Epithelial cell of proximal tubule (primary cell): ENCODE results near the gene ASB16. TPM values are rescaled to one million over a fixed set of nuclear protein-coding genes. Genes with fewer than 3 reads are reported as not detected.
"Not testable (repeated sequence)": the region's sequence is repeated elsewhere in the genome, so short reads cannot be mapped to it uniquely, and the experiment has no call there.

Experiments
- DNase-seq: peaks from one replicate; pipeline ENCODE4 v3.0.0-alpha.2; 2011; ENCODE audit warnings: low read depth
- H3K4me3 ChIP-seq: 2 replicates; pipeline ENCODE4 v1.5.1; 2011; ENCODE audit warnings: low read depth, mild to moderate bottlenecking, low read length
- total RNA-seq: library from RNA; depleted of rRNA; stranded (reverse); fragments of >200 nt; gene quantifications from 2 replicates; pipeline ENCODE4 v1.2.3, GENCODE V29; 2015
- TF ChIP-seq, protein P1 (sequence below): conservative IDR thresholded peaks from 2 replicates; pipeline ENCODE4 v1.5.1; 2012; ENCODE audit warnings: low read depth, mild to moderate bottlenecking, low read length

ASB16 gene
- total RNA-seq, 1 donor from 2014 or later: not detected

DNA sequence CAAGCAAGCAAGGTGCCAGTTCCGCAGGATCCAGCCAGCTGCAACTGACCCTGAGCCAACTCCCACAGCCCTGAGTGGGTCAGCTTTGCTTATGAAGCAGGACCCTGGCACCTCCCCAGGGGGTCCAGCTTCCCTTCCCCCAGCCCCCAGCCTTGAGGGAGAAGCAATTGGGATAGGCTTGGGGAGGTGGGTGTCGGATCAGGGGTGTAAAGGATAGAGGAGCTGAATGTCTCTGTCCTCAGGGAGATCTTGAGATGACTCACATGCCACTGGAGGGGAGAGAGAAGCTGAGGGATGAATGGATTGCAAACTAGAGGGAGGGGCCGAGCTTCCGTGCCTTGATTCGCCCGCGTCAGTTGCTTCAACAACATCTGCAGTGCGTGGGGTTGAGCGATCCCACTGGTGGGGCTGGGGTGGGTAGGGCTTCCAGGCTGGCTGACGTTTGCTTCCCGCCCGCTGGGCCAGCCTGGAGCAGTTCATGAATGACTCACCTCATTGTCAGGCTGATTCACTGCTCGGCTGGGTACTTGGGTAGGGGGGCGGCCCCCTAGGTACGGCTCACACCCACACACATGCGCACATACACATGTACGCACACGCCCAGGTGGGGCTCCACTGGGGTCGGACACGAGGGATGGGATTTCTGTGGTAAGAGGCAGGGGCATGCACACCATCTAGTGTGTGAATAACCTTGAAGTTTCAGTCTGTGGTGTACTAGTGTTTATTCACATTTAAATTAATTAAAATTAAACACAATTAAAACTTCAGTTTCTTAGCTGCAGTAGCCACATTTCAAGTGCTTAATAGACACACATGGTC, 32.4 kb upstream of the ASB16 start:
- H3K4me3 ChIP-seq: peak overlapping the region; percentile 38
- peak; percentile 90 for DNase-seq
- TF ChIP-seq, protein P1, sequence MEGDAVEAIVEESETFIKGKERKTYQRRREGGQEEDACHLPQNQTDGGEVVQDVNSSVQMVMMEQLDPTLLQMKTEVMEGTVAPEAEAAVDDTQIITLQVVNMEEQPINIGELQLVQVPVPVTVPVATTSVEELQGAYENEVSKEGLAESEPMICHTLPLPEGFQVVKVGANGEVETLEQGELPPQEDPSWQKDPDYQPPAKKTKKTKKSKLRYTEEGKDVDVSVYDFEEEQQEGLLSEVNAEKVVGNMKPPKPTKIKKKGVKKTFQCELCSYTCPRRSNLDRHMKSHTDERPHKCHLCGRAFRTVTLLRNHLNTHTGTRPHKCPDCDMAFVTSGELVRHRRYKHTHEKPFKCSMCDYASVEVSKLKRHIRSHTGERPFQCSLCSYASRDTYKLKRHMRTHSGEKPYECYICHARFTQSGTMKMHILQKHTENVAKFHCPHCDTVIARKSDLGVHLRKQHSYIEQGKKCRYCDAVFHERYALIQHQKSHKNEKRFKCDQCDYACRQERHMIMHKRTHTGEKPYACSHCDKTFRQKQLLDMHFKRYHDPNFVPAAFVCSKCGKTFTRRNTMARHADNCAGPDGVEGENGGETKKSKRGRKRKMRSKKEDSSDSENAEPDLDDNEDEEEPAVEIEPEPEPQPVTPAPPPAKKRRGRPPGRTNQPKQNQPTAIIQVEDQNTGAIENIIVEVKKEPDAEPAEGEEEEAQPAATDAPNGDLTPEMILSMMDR: no peak

DNA sequence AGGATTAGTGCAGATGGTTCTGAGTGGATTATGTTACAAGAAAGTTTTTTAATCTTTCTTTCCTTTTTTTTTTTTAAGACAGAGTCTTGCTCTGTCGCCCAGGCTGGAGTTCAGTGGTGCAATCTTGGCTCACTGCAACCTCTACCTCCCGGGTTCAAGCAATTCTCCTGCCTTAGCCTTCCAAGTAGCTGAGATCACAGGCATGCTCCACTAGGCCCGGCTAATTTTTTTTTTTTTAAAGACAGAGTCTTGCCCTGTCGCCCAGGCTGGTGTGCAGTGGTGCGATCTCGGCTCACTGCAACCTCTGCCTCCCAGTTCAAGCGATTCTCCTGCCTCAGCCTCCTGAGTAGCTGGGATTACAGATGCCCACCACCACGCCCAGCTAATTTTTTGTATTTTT, 26.6 kb upstream of the ASB16 start:
- not testable (repeated sequence) for H3K4me3 ChIP-seq
- DNase-seq: peak; percentile 27

DNA sequence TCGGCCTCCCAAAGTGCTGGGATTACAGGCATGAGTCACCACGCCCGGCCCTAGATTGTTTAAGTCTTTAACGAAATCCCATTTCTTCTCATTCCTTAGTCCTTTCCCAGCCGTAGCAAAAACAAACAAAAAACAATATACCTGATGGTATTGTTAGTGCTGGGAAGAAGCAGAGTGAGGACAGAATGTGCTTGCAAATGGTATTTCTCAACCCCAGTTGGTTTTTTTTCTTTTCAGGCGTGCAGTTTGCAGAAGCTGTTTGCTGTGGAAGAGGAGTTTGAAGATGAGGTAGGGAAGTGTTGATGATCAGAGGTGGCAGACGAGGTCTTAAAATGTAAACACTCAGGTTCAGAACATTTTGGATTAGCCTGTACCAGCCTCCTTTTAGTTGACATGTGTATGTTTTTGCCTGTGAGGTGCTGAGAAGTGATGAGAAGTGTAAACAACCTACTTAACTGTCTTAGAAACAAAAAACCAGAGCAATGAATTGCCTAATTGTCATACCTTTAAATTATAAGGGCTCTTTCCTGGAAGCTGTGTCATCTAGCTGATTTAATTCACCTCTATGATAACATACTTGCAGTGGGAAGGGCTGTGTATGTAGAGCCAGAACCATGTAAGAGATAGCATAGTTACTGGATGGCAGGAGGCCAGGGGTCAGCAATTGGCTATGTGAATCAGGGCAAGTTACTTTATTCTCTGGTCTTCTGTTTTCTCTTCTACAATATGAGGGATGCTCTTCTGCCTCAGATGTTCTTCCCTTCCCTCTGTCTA, 25.4 kb upstream of the ASB16 start:
- DNase-seq: no peak
- TF ChIP-seq, protein P1: no peak
- no peak overlapping the region for H3K4me3 ChIP-seq

DNA sequence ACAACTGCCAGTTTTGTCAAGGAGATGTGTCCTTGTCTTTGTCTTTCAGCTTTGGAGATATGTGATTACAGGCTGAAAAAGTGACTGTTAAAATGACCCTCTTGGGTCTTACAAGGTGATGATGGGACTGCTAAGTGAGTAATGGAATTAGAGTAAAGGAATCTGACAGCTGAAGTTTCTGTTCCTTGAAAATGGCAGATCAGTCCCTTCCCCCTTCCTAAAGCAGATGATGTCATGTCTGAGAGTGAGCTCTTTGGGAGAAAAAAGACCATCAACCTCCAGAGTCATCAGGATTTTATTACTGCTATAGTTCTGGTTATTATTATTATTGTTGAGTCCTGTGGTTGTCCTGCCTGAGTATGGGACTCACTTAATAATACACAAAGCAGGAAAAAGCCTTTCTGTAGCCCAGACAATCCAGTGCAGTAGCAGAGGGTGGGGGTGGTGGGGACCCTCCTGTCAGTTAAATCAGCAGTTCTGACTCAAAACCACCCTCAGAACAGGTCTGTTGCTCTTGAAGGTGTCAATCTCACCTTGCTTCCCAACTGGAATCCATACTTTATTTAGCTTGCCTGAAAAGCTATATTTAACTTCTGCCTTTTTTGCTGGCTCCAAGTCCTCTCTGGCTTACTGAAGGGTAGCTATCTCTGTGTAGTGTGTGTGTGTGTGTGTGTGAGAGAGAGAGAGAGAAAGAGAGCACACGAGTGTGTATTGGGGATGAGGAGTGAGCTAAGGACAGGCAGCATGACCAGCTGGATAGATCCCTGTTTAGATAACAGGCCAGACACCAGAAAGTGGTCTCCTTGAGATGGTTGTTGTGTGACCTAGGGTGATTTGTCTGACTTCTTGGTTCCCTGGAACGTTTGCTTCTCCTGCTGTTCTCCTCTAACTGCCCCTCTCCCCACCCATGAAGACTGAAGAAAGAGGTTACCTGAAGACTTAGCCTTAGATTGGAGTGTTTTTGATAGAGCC, 23.8 kb upstream of the ASB16 start:
- TF ChIP-seq, protein P1: no peak
- H3K4me3 ChIP-seq: no peak overlapping the region
- DNase-seq: no peak

DNA sequence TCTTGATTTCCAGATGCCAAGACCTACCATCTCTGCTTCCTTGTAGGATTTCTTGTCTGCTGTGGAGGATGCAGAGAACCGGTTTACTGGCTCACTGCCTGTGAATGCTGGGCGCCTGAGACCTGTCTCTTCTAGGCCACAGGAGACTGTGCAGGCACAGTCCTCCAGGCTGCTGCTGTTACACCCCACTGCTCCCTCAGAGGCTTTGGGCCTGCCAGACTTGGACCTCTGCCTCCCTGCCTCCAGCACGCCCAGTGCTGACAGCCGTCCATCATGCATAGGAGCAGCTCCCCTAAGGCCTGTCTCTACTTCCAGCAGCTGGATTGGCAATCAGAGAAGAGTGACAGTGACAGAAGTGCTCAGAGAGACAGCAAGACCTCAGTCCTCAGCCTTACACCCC, 22.7 kb upstream of the ASB16 start:
- DNase-seq: no peak
- no peak overlapping the region for H3K4me3 ChIP-seq
- TF ChIP-seq, protein P1: no peak

DNA sequence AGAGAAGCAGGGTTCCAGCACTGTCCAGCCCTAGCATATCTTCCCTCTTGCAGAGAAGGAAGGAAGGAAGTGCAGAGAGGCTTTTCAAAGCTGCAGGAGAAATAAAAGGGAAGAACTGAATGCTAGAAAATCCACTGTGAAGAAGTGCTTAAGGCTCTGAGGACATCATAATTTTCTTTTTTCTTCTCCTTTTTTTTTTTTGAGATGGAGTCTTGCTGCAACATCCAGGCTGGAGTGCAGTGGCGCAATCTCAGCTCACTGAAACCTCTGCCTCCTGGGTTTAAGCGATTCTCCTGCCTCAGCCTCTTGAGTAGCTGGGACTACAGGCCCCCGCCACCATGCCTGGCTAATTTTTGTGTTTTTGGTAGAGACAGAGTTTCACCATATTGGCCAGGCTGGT, 21.4 kb upstream of the ASB16 start:
- DNase-seq, H3K4me3 ChIP-seq: not testable (repeated sequence)

DNA sequence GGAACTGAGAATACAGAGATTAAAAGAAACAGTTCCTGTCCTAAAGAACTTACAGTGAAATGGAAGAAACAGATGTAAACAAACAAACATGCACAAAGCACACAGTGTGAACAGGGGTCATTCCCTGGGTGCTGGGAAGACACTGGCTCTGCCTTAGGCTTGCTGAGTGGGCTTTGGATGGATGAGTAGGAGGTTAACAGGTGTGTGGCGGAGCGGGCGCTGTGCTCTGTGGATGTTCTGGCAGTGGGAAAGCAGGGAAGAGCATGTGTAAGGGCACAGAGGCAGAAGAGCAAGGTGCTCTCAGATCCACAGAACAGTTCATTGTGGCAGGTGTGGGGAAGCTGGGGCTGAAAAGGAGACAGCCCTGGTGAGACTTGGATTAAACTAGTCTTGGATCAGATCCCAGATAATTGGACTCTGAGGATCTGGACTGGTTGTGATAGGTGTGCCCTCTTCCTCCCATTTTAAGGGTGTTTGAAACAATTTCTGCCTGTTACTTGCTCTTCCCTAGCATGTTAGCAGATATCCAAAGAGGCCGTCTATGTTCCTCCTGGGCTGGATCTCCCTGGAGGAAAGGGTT, 20.7 kb upstream of the ASB16 start:
- DNase-seq: no peak
- H3K4me3 ChIP-seq: no peak overlapping the region
- TF ChIP-seq, protein P1: no peak
